HL-60 (cell line): ENCODE data around the gene TSHZ2.

ENCODE experiments used
- DNase-seq, 2 experiments: peaks; one replicate each; pipeline ENCODE4 v3.0.0-alpha.2; 2010 to 2020; ENCODE audit warnings: low read depth in 1 of 2, low spot score in 1 of 2
- H3K27ac ChIP-seq: fragments of 250-450 bp; sonication (Bioruptor Pico); replicated peaks from 2 replicates; pipeline ENCODE4 v1.5.1; 2020; ENCODE audit warnings: mild to moderate bottlenecking, moderate library complexity
- H3K27me3 ChIP-seq: fragments of 250-450 bp; sonication (Bioruptor Pico); 2 replicates; pipeline ENCODE4 v1.5.1; 2021; ENCODE audit warnings: mild to moderate bottlenecking, moderate library complexity; ENCODE audit not compliant: insufficient read depth, poor library complexity, severe bottlenecking
- H3K4me3 ChIP-seq: replicated peaks from 2 replicates; pipeline ENCODE4 v1.5.1; 2011; ENCODE audit warnings: mild to moderate bottlenecking, control low read depth, low read length; ENCODE audit not compliant: insufficient read depth
- GABPA ChIP-seq: IDR thresholded peaks from 2 replicates; pipeline ENCODE4 v1.6.1; 2012; ENCODE audit warnings: low read depth
- POLR2AphosphoS5 ChIP-seq: IDR thresholded peaks from 2 replicates; pipeline ENCODE4 v1.6.1; 2012; ENCODE audit warnings: low read depth
- SPI1 ChIP-seq: IDR thresholded peaks from 2 replicates; pipeline ENCODE4 v1.6.1; 2012; ENCODE audit warnings: low read depth, mild to moderate bottlenecking, borderline replicate concordance
- TF ChIP-seq, protein P1 (sequence below): IDR thresholded peaks from 2 replicates; pipeline ENCODE4 v1.6.1; 2012; ENCODE audit warnings: low read depth; ENCODE audit not compliant: insufficient replicate concordance
- TF ChIP-seq, protein P2 (sequence below): IDR thresholded peaks from one replicate; pipeline ENCODE4 v1.5.1; 2011; ENCODE audit warnings: low read length, control low read depth, inconsistent platforms; ENCODE audit not compliant: insufficient read depth

Gene TSHZ2

DNA sequence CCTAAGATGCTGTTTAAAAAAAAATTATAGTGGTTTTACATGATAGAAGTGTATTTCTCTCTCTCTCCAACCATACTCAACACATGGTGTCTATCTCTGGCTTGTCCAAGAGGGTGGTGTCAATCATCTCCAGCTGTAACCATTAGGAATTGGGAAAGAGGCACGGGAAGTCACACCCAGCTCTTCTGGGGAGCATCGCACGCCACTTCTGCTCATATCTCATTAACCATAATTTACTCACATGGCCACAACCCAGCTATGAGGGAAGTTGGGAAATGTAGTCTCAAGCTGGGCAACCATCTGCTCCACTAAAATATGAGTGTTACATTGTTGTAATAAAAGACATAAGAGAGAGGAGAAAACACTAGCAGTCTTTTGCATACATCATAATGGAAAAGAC lies 30.4 kb upstream of the TSHZ2 start:
- Histone ChIP-seq H3K27me3 (no peaks in the 10 kb centered on the region), H3K4me3 (no peak overlapping the region), H3K27ac (peak overlapping the region; percentile 10)
- peak; percentile 82 to 92 for DNase-seq
- peak; percentile 41; the same call in 1 of the 2 replicates for TF ChIP-seq SPI1
- TF ChIP-seq, protein P1, sequence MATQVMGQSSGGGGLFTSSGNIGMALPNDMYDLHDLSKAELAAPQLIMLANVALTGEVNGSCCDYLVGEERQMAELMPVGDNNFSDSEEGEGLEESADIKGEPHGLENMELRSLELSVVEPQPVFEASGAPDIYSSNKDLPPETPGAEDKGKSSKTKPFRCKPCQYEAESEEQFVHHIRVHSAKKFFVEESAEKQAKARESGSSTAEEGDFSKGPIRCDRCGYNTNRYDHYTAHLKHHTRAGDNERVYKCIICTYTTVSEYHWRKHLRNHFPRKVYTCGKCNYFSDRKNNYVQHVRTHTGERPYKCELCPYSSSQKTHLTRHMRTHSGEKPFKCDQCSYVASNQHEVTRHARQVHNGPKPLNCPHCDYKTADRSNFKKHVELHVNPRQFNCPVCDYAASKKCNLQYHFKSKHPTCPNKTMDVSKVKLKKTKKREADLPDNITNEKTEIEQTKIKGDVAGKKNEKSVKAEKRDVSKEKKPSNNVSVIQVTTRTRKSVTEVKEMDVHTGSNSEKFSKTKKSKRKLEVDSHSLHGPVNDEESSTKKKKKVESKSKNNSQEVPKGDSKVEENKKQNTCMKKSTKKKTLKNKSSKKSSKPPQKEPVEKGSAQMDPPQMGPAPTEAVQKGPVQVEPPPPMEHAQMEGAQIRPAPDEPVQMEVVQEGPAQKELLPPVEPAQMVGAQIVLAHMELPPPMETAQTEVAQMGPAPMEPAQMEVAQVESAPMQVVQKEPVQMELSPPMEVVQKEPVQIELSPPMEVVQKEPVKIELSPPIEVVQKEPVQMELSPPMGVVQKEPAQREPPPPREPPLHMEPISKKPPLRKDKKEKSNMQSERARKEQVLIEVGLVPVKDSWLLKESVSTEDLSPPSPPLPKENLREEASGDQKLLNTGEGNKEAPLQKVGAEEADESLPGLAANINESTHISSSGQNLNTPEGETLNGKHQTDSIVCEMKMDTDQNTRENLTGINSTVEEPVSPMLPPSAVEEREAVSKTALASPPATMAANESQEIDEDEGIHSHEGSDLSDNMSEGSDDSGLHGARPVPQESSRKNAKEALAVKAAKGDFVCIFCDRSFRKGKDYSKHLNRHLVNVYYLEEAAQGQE: no peak
- TF ChIP-seq POLR2AphosphoS5: peak; percentile 74
- TF ChIP-seq, protein P2, sequence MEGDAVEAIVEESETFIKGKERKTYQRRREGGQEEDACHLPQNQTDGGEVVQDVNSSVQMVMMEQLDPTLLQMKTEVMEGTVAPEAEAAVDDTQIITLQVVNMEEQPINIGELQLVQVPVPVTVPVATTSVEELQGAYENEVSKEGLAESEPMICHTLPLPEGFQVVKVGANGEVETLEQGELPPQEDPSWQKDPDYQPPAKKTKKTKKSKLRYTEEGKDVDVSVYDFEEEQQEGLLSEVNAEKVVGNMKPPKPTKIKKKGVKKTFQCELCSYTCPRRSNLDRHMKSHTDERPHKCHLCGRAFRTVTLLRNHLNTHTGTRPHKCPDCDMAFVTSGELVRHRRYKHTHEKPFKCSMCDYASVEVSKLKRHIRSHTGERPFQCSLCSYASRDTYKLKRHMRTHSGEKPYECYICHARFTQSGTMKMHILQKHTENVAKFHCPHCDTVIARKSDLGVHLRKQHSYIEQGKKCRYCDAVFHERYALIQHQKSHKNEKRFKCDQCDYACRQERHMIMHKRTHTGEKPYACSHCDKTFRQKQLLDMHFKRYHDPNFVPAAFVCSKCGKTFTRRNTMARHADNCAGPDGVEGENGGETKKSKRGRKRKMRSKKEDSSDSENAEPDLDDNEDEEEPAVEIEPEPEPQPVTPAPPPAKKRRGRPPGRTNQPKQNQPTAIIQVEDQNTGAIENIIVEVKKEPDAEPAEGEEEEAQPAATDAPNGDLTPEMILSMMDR: no peak
- TF ChIP-seq GABPA: peak; percentile 45; the same call in 1 of the 2 replicates

DNA sequence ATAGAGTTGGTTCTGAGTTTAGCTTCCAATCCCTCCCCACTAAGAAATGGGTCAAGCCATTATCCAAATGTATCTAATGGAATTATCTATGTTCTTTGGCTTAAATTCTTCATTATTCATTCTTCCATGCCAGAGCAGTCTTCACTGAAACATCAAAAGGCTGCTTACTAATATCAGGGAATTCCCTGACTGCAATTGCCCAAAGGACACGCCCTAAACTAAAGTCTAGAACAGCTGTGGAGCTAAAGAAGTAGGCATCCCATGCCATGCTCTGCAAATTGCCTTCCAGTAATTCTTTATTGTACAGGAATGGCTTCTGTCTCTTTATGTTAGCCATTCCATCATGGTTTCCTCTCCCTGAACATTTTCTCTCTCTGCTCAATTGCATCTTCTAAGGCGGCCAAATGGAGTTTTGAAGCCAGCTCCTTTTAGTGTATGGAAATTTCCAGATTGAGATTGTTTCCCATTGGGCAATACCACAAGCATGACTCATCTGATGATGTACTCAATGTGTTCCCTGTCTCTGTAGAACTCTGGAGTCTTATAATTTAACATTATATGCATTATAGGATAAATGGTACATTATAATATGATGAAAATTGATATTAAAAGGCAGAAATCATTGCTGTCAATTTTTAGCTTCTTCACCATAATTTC lies 28.8 kb upstream of the TSHZ2 start:
- TF ChIP-seq POLR2AphosphoS5 (no peak), GABPA (no peak), SPI1 (no peak)
- TF ChIP-seq, protein P2: no peak
- Histone ChIP-seq H3K27me3 (no peaks in the 10 kb centered on the region), H3K27ac (no peak overlapping the region), H3K4me3 (no peak overlapping the region)
- DNase-seq: peak; percentile 10 to 32

DNA sequence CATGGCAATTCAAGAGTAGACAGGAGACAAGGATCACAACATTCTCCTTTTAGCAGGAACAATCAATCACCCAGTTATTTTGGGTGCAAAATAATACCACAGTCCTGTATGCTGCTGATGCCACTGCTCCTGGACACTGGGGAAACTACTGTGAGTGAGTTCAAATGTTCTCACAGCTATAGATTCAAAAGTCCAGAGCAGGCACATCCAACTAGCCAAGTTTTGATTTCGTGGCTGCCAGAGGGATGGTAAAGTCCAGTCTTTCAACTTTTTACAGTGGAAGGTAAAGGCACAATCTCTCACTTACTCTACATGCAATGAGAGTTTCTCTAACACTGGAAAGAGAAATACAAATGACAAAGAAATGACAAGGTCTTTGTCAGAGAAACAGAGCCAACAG lies 26.9 kb upstream of the TSHZ2 start:
- H3K27ac ChIP-seq: no peak overlapping the region
- DNase-seq: no peak
- H3K4me3 ChIP-seq: no peak overlapping the region
- TF ChIP-seq SPI1 (no peak), POLR2AphosphoS5 (no peak), GABPA (no peak)
- TF ChIP-seq, protein P1: no peak
- TF ChIP-seq, protein P2: no peak
- H3K27me3 ChIP-seq: no peaks in the 10 kb centered on the region
